Activated CD4-positive, alpha-beta T cell treated with anti-CD3 and anti-CD28 coated beads for 48 hours (primary cell): Measurements from ENCODE around the gene PLA2R1.
"Not testable (repeated sequence)": the region's sequence is repeated elsewhere in the genome, so short reads cannot be mapped to it uniquely, and the experiment has no call there.

Experiments used
- DNase-seq: peaks from one replicate; pipeline ENCODE4 v3.0.0-alpha.2; 2020

PLA2R1 gene

DNA sequence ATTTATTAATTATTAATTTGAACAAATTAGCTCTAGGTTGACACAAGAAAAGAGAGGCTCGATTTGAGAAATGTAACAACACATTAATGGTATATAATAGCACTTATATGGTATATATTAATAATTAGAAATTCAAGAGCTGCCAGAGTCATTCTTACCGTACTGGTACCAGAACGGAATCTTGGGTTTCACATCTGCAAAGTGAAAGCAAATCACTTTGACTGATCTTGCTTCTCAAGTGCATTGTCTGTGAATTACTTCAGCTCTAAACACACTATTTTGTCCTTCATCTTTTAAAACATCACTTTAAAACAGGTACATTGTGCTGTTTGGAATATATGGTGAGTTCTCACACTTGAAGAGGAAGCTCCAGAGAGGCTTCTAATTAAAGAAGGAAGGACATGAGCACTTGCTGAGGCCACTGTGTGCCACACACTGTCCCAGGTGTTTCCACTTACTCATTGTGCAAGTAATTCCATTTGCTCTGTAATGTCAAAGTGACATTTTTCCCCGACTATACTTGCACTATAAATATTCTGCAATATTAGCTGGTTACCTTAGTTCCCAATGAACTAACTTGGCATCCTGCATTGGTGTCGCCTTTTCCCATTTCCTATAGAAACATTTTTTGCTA is 85.8 kb downstream of the PLA2R1 start:
- no peak for DNase-seq

DNA sequence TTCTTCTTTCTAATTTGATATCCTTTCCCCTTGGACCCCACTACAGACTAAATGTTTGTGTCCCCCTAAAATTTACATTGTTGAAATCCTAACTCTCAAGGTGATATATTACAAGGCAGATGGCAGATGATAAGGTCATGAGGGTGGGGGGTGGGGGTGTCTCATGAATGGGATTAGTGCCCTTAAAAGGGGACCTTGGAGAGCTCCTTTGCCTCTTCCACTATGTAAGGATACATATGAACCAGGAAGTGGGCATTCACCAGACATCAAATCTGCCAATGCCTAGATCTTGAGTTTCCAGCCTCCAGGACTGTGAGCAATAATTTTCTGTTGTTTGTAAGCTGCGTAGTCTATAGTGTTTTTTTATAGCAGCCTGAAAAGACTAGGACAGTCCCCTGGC is 89.1 kb downstream of the PLA2R1 start:
- DNase-seq: no peak

DNA sequence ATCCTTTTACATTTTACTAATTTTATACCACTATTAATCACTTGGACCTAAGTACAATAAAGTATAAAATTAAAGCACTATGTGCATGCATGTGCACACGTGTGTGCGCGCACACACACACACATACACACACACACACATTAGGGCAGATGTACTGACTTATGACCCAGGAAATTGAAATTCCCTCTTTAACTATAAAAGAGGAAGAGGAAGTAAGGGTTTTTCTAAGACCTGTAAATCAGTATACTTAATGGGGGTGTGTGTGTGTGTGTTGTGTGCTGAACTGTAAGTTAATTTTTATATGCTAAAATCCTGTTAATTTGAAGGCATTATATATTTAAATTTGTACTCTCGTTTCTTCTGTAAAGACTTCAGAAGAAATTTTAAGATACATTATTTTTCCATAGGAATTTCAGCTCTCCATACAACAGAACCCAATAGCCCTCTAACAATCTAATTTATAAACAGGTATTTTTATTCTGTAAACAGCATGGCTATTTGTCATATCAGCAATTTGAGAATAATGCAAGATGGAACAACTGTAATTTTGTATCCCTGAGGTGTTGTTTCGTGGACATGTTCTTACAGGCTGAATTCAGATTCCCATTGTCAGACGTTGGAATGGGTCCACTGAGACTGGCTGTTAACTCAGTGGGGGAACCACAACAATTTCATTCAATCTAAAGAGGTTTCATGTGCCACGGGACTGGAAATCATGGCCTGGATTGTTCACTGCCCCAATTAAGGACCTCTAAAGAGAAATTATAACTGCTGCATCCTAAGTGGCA is 90.9 kb downstream of the PLA2R1 start:
- no peak for DNase-seq

DNA sequence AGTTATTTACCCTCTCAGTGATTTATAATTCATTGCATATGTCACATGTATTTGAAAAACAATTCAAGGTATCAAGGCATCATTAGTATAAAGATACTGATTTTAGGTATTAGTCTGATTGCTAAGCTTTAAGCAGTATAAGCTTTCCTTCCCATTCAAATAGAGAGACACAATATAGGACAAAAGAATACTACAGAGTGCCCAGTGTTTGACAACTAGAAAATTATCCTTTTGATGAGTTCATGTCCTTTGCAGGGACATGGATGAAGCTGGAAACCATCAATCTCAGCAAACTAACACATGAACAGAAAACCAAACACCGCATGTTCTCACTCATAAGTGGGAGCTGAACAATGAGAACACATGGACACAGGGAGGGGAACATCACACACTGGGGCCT is 91.9 kb downstream of the PLA2R1 start:
- not testable (repeated sequence) for DNase-seq

DNA sequence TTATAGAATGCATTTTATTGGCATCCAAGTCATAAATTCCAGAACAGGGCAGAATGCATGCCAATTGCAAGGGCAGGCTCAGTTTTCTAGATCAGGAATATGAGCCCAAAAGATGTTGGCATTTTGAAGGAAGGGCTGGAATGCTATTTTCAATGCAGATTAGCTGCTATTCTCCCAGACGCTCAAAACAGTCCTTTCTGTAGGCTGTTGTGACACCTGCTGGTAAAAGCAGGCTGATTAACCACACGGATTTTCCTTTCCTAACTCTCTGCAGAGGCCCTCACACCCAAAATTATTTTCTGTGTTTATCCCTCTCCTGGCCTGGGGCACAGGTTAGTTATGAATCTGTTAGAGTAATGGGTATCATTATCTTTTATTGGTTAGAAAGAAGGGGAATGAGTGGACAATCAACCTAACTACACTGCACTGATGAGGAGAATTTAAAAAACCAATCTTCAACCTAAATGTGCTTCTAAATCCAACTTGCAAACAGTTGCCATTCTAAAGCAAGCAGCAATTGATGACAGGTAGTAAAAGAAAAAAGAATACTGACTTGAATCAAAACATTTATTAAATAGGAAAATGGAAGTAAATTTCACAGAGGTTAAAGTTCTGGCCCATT is 94.0 kb downstream of the PLA2R1 start:
- DNase-seq: peak; percentile 17

DNA sequence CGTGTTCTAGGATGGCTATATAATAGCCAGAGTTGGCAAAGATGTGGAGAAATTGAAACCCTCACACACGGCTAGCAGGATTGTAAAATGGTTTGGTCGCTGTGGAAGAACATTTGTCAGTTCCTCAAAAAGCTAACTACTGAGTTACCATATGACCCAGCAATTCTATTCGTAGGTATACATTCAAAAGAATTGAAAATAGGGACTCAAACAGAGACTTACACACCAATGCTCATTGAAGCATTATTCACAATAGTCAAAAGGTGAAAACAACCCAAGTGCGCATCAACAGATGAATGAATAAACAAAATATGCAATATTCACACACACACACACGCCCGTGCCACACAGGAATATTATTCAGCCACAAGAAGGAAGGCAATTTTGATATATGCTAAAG is 98.7 kb downstream of the PLA2R1 start:
- DNase-seq: no peak

DNA sequence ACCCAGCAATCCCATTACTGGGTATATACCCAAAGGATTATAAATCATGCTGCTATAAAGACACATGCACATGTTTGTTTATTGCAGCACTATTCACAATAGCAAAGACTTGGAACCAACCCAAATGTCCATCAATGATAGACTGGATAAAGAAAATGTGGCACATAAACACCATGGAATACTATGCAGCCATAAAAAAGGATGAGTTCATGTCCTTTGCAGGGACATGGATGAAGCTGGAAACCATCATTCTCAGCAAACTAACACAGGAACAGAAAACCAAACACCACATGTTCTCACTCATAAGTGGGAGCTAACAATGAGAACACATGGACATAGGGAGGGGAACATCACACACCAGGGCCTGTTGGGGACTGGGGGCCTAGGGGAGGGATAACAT is 99.9 kb downstream of the PLA2R1 start:
- not testable (repeated sequence) for DNase-seq

DNA sequence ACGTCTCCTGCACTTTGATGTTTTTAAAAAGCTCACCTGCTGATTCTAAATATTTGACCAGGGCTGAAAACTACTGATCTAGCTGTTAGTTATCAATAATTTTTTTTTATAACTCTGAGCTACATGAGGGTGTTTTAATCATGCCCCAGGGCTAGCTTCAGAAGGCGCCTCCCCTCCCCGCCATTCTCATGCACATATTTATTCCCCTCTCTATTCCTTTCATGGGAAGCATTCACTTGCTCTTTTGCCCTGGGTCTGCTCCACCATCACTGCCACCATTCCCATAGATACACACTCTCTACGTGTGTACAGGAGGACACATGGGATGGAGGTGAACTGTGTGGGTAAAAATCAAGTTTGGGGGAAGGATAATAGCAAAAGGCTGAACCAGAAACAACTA is 101.0 kb downstream of the PLA2R1 start:
- no peak for DNase-seq

DNA sequence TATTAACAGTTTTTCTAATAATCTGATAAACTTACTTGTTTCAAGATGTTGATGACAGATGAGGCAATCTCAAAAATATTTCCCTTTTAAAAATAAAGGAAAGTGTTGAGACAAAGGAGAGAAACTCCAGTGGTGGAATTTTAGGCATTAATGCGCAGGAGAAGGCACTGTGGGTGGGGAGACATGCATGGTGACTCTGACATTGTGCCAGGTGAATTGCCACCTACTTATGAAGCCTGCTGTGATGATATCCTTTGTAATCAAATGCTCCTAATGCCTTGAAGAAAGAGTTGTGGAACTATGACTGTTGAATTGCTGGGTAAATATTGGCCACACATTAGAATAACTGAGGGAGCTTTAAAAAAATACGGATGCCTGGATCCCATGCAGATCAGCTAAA is 101.4 kb downstream of the PLA2R1 start:
- DNase-seq: no peak

DNA sequence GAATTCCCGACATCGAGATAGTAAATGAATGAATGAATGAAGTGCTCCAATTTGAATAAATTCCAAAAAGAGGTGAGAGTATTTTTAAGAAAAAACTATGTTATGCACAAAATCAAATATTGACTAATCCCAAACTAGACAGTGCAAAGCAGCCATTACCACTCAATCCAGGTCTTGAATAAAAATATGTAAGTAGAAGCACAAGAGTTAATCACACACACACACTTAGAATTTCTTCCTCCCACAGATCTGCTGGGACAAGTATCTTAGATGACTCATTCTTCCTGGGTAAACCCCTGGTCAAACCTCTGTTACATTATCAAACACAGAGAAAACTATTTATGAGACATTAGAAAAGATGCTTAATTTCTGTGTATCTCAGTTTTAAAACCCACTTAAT is 102.0 kb downstream of the PLA2R1 start:
- no peak for DNase-seq

DNA sequence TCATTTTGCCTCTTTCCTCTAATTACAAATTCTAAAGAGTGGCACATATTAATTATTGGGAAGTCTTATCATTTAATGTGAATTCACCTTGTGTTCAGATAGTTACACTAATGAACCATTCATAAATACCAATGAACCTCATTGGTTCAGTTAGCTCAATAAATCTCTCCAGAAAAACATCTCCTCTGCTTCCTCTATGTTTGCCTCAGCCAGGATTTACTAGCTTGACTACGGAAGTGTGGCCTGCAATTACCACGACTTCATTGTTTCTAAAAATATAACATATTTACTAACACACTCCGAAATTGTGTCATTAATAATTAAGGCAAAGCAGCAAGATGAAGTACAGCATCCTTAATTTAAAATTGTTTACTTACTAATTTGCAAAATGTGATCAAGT is 103.3 kb downstream of the PLA2R1 start:
- no peak for DNase-seq

DNA sequence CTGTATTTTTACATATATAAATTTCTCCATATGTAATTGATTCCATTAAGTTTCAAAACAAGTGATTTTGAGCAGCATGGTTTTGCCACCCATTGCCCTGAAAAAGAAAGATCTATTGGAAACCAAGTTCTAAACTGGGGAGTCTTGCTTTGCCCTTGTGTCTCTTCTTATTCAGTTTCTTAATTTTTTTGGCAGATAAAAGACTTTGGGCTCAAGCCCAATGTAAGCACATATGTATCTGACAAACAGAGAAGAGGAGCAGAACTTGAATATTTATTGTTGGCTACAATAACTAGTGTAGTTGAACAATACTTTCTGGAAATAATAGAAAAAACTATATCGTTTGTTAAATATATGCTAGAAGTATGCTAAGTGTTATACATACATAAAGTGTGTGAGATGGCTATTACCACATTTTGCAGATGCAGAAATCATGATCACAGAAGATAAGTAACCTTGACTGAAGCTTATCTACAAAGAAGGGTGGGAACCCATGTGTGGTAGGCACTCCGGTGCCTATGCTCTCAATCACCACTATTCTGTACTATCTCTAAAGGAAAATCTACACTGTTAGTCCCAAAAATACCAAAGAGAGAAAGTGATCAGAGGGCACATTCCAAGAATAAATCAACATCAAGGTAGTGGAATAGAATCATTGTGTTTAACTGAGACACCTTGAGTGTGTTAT is 109.1 kb downstream of the PLA2R1 start:
- no peak for DNase-seq

DNA sequence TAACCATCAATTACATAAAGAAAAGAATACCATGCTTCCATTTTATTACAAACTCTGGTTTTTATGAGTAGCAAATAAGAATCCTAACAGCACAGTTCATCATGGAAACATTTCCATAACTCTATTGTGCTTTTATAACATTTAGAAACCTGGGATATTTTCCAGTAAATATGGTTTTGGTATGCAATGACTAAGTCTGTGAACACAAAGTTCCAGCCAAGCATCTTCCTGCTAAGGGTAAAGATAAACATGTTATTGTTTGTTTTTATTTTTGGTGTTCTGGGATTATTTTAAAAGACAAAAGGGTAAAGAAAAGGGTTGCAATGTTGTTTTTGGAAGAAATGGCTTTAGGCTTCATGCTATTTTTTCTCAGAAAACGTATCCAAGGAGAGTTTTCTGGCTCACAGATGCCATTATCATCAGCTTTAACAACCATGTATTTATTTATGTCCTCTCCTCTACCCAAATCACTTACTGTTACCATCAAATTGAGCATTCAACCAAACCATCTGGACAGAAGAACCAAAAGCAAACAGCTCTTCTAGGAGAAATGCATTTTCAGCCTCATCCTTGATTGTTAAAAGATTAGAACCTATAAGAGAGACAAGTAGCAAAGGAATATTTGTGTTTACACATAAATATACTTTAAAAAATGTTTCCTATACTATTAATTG is 116.0 kb downstream of the PLA2R1 start:
- no peak for DNase-seq

DNA sequence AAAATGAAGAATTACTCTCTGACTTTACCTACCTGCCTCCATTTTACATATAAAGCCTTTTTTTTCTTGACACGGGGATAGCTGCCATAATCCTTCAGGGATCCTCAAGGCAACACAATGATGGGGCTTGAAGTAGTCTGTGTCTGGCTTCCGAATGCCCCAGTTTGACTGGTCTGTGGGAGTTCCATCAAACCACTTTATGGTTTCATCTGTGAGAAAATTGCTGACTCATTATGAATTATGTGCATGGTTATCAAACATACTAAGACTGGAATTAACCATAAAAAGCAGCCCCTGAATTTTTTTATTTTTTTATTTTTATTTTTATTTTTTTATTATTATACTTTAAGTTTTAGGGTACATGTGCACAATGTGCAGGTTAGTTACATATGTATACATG is 117.5 kb downstream of the PLA2R1 start:
- DNase-seq: no peak

DNA sequence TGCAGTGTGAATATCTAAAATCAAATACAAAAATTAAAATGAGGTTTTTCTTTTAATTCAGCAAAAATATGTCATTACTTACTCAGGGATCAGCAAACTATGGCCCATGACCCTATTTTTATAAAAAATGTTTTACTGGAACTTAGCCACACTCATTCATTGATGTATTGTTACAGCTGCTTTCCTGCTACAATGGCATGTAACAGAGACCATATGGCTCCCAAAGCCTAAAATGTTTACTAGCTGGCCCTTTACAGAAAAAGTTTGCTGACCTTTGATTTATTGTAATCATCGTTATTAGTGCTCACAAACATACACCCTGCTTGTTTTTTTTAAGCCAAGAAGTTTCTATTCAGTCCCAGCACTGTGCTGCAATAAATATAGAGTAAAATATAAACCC is 120.3 kb downstream of the PLA2R1 start:
- DNase-seq: no peak

DNA sequence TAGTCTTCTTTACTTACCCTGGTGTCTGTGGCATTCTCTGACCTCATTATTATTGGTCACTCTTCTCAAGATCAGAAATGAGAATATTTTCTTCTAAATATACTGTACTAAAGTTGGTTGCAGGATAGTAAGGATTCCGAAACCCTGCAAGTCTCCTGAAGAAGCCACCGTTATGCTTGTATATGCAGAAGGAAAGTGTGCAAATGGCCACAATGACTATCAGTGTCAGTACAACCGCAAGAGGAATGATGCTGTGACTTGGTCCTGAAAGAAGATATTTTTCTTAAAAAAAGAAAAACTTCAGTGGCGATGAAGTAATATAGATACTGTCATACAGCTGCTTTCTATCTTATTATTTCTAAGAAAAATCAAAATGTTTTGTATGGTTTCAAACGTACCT is 120.7 kb downstream of the PLA2R1 start:
- no peak for DNase-seq

DNA sequence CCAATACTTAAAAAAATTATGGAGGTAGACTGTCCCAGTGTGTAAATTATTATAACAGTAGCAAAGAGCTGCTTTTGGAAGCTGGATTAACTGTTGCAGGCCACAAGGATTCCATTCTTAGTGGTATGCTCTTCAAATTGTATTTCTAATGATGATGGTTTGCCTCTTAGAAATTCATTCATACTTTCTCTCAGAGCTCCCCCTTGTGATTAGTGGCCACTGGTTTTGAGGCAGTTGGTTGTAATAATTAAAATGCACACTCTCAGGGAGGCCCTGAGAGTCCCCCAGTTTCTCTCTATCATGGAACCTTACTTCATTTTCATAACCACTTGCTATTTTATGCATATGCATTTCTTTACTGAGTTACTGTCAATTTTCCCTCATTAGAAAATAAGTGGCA is 122.5 kb downstream of the PLA2R1 start:
- no peak for DNase-seq

DNA sequence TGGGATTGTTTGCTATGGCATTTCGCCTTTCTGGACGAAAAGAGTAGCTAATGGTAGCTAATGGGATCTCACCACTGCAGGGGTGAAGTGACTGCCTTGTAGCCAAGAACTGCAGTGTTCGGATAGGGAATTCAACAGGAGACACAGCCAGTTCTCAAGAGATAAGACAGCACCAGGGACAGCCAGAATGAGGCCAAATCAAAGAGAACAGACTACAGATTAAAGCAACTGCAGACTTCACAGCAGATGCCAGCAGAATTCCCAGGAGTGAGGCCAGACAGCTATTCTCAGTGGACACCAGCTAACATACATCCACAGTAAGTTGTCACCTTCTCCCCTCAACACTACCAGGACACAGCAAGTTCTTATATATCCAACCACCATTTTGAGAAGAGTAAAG is 124.0 kb downstream of the PLA2R1 start:
- no peak for DNase-seq

DNA sequence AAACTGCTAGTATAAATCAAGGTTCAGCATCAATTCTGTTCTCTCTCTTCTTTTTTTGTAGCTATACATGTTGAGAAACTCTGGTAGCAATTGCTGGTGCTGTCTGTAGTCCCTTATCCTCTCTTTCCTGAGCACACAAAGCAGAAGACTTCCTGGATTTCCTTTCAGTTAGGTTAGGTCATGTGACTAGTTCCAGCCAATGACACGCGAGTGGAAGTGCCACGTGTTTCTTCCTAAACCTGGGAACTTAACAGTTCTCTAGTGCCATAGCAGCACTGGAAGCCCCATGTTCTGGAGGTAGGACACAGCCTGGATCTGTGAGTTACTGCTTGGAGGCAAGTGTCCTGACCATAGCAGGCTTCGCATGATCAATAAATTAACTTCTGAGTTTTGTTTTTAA is 125.9 kb downstream of the PLA2R1 start:
- peak; percentile 16 for DNase-seq

DNA sequence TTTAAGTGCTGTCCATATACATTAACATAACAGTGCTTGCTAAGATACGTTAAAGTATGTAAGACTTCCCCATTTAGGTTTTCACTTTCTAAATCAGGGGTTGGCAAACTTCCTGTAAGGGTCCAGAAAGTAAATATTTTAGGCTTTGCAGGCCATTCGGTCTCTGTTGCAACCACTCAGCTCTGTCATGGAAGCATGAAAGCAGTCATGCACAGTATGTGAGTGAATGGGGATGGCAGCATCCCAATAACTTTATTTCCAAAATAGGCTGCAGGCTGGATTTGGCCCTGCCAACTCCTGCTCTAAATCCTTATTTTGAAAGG is 128.7 kb downstream of the PLA2R1 start:
- no peak for DNase-seq

DNA sequence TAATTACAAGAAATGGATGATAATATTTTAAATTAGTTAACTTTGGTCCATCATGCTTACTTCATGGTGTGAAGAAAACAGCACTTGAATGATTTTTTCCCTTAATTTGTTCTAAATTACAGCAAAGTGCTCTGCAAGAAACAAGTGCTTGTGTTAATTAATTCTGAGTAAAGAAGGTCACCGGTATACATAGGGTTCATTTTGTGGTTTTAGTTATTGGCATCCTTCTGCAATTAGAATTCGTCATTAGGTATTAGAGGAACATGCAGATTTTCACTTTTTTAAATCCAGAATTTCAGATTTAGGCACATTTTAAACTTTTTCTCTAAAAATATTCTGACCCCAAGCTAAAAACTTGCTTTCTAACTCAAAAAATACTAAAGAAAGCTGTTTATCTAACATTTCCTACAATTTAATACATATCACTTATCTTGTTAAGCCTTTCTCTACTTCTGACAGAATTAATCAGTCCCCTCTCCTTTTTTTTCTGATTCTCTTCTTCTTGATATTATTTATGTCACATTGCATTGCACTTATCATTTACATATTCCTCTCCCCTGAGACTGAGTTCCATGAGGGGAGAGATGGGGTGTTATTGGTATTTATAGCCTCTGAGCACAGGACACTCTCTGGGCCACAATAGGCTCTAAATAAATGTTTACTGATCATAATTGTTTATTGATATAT is 129.2 kb downstream of the PLA2R1 start:
- DNase-seq: no peak

DNA sequence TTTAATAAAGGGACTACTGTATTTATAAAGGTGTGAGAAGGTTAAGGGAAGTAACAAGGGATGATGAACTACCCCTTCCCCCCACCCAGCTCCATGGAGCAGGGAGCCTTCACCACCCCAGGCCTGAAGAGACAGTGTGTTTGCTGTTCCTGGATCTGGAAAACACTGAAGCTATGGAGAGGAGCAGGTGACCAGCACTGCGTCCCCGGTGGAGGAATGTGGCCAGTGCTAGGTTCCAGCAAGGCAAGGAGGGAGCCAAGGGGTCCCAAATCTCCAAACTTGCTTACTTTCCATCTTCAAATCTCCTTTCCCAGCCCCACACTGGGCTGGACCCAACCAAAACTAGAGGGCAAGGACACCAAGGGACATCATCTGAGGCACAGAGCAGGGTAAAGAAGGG is 135.7 kb downstream of the PLA2R1 start:
- DNase-seq: no peak

DNA sequence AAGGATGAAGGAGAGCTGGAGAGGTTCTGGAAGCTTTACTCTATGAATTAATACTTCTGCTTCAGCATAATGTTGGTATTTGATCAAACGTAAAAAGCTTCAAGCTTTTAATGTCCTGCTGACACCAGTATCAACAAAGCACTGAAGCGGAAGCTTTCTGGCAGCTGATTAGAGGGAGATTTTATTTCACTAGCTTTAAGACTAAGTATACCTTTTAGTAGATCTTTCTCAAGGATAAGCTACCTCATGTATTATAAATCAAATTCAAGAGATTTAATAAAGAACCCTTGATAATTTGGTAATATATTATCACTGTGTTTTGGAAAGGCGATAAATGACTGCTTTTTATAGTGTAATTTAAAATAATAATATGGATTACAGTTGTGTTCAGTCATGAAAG is 136.4 kb downstream of the PLA2R1 start:
- no peak for DNase-seq
